GM13977 (cell line): ENCODE measurements around the gene ARID1A.

Experiments used
- DNase-seq: peaks from one replicate; pipeline ENCODE4 v3.0.0; 2012; ENCODE audit warnings: low spot score
- in situ Hi-C: fragments of 300-500 bp; cut with MboI; formaldehyde crosslinking; loops from one replicate; pipeline ENCODE4 v1.12.0; 2022; ENCODE audit warnings: low sequenced_read_pairs, low pct_unique_long_range_greater_than_20kb, mixed read lengths, inconsistent platforms; ENCODE audit not compliant: unreplicated experiment
- TF ChIP-seq, protein P1 (sequence below): IDR thresholded peaks from 2 replicates; pipeline ENCODE4 v1.5.1; 2012; ENCODE audit warnings: mild to moderate bottlenecking, control low read depth; ENCODE audit not compliant: insufficient read depth; ENCODE audit errors: extremely low read depth, missing control alignments

ARID1A gene

DNA sequence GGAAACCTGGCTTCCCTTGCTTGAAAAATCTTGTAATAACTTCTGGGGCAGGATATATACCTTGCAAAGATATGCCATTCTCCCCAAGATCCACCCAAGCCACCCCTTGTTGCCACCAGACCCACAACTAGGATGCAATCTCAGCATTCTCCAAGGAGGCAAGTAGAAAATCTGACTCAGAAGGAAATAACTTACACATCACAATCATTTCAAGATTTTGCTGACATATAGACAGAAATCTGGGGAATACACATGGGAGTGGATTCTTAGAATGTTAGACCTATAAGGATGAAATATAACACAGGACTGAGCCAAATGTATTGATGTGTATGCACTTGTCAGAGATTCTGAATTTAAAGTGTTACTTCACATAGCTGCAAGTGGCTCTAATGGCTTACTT lies 115.9 kb downstream of the ARID1A start:
- no peak for DNase-seq
- in situ Hi-C loops = no loop called here
- TF ChIP-seq, protein P1, sequence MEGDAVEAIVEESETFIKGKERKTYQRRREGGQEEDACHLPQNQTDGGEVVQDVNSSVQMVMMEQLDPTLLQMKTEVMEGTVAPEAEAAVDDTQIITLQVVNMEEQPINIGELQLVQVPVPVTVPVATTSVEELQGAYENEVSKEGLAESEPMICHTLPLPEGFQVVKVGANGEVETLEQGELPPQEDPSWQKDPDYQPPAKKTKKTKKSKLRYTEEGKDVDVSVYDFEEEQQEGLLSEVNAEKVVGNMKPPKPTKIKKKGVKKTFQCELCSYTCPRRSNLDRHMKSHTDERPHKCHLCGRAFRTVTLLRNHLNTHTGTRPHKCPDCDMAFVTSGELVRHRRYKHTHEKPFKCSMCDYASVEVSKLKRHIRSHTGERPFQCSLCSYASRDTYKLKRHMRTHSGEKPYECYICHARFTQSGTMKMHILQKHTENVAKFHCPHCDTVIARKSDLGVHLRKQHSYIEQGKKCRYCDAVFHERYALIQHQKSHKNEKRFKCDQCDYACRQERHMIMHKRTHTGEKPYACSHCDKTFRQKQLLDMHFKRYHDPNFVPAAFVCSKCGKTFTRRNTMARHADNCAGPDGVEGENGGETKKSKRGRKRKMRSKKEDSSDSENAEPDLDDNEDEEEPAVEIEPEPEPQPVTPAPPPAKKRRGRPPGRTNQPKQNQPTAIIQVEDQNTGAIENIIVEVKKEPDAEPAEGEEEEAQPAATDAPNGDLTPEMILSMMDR = no peak

DNA sequence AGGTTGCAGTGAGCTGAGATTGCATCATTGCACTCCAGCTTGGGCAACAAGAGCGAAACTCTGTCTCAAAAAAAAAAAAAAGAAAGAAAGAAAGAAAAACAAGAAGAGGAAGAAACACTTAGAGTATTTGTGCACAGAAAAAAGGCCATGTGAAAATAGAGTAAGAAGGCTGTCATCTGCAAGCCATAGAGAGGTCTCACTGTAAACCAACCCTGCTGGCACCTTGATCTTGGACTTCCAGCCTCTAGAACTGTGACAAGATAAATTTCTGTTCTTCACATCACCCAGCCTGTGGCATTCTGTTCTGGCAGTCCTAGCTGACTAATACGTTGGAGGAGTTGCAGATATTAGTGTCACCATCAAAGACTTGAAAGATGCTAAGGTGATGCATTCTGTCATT lies 118.6 kb downstream of the ARID1A start:
- in situ Hi-C loops = no loop called here
- DNase-seq = no peak
- TF ChIP-seq, protein P1 = no peak

DNA sequence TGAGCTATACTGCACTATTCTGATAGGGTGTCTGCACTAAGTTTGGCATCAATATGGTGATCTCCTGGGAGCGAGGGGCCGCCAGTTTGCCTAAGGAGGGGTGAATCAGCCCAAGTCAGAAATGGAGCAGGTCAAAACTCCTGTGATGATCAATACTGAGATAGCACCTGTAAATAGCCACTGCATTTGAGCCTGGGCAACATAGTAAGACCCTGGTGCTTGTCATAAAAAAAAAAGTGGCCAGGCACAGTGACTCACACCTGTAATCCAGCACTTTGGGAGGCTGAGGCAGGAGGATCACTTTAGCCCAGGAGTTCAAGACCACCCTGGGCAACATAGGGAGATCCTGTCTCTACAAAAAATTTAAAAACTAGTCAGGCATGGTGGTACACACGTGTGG lies 119.1 kb downstream of the ARID1A start:
- TF ChIP-seq, protein P1 = no peak
- no peak for DNase-seq
- in situ Hi-C loops = no loop called here

DNA sequence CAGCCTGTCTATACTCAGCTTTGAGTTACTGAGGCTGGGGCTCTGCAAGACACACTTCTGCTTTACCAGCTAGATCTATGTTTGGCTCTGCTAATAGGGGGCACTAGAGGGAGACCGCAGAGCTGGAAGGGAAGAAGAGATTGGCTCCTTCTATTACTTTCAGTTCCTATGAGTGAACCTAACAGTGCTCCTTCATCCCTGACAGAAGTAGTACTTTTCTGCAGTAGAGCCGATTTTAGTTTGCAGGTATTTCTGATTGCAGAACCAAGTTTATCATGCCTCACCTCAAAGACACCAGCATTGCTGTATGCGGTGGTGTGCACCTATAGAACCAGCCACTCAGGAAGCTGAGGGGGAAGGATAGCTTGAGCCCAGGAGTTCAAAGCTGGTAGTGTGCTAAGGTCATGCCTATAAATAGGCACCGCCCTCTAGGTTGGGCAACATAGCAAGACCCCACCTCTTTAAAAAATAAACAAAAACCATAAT lies 125.0 kb downstream of the ARID1A start:
- TF ChIP-seq, protein P1 = peak; percentile 59
- DNase-seq = peak; percentile 86

DNA sequence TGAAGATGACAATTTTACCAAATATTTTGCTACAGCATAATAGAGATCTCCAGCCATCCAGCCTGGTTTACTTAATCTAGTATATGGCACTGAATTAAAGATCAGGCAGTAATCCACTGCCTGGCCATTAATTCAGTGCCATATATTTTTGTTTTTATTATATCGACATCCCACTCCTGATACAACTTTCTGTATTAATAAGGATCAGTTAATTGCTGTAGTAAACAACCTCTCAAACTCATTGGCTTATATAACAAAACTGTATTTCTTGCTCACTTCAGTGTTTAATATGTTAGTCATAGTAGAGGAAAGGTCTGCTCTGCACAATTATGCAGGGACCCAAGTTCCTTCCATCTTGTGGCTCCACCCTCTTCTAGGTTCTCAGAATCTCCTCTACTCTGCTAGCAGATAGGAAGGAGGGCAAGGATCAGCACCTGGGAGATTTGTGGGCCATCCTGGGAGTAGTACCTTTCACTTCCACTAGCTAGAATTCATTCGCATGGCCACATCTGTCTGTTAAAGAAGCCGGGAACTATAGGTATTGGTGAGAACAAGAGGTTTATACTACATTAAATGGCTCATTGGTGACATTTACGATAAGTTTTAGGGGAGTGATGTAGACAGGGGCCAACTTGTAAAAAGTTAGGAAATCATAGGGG lies 127.1 kb downstream of the ARID1A start:
- DNase-seq = no peak
- TF ChIP-seq, protein P1 = no peak

More for the DNA sequence above, 125.0 kb downstream of the ARID1A start:
- in situ Hi-C loops = no loop called here

DNA sequence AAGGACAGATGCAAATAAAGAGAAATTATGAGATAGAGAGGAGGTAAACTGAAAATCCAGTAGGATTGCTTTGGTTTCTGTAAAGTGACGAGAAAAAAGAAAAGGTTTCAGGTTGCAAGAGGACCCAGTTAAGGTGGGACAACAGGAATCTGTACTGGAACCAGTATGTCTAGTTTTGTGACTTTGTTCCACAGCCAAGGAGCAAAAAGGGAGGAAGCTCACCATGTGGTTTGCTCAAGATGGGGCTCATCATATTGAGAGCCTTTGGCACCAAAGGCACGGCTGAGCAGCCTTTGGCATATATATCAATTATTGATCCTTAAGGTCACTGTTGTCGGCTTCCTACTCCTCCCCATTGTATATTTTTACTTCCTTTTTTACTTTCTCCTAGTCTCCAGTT lies 128.9 kb downstream of the ARID1A start:
- in situ Hi-C loops = no loop called here
- no peak for DNase-seq
- TF ChIP-seq, protein P1 = no peak

More for the DNA sequence above, 127.1 kb downstream of the ARID1A start:
- in situ Hi-C loops = no loop called here
